Jurkat, Clone E6-1 (cell line): ENCODE results near the gene KCNN4.
"Not testable (repeated sequence)": the region's sequence is repeated elsewhere in the genome, so short reads cannot be mapped to it uniquely, and the experiment has no call there.

Source experiments
- DNase-seq: peaks from one replicate; pipeline ENCODE4 v3.0.0-alpha.2; 2011; ENCODE audit warnings: low read depth, low spot score
- H3K4me3 ChIP-seq: 2 replicates; pipeline ENCODE4 v1.5.1; 2011; ENCODE audit warnings: mild to moderate bottlenecking, low read length, control low read depth, moderate library complexity

The KCNN4 gene

GRCh38 chr19:43778651-43779050, 2.1 kb downstream of the KCNN4 start:
- no peak for DNase-seq
- no peak overlapping the region for H3K4me3 ChIP-seq

GRCh38 chr19:43777163-43777695, 3.5 kb downstream of the KCNN4 start:
- H3K4me3 ChIP-seq, result peak overlapping the region; percentile 9; the same call in 1 of the 2 replicates
- DNase-seq, result peak; percentile 85

DNA sequence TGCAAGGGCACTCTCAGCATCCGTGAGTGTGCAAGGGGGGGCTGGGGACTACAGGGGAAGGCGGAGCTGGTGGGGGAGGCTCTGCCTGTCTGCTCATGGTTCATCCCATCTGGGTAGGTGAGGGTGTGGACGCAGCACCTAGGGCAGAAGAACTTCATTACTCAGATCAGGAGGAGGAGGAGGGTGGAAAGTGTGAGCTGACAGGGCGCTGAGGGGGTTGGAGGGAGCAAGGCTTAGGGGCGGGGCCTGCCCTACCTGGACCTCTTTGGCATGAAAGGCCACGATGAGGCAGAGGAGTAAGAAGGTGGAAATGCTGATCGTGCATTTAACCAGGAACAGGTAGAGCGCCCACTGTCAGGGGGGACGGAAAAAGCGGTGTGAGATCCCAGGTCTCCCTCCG, 4.5 kb downstream of the KCNN4 start:
- DNase-seq, result no peak
- no peak overlapping the region for H3K4me3 ChIP-seq

- H3K4me3 ChIP-seq, result no peak overlapping the region
- DNase-seq, result no peak
Observed at GRCh38 chr19:43775299-43775890, 5.4 kb downstream of the KCNN4 start.

DNA sequence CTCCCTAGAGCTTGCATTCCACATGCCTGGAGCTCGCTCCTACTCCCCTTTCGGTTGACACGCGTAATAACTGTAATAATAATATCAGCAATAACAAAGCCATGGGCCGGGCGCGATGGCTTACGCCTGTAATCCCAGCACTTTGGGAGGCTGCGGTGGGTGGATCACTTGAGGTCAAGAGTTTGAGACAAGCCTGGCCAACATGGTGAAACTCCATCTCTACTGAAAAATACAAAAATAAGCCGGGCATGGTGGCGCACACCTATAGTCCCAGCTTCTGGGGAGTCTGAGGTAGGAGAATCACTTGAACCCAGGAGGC, 5.9 kb downstream of the KCNN4 start:
- H3K4me3 ChIP-seq, DNase-seq: not testable (repeated sequence)

- DNase-seq, result no peak
- no peak overlapping the region for H3K4me3 ChIP-seq
Observed at GRCh38 chr19:43774103-43774939, 6.5 kb downstream of the KCNN4 start.

DNA sequence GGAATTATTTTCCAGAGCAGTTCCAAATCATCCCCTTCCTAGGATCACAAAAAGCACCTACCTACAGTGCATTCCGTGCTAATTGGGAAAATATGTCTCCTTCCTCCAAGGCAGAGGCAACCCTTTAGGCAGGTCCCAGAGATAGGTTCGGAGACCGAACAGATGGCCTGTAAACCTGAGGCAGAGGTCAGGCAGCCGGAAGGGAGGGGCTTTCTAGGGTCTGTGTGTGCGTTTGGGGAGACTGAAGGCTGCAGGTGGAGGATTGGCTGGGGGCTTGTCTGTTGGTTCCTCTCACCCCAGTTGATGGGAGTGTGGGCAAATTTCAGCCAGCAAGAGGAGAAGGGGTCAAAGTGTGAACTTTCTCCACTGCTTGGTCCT, 7.1 kb downstream of the KCNN4 start:
- DNase-seq, result no peak
- H3K4me3 ChIP-seq, result no peak overlapping the region

DNA sequence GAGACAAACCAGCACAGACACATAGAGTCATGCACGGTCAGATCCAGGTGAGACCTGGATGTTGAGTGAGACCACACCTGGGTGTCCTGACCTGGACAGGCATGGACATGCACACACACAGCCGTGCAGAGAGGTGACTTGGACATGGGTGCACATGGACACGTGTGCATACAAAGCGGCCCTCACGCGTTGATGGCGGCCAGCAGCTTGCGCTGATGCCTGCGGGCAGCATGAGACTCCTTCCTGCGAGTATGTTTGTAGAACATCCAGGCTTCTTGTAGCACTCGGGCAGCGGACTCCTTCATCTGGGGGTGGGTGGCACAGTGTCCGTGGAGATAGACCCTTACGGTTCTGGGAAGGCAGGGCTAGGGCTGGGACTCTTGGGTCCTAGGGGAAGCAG, 11.5 kb downstream of the KCNN4 start:
- no peak for DNase-seq
- no peak overlapping the region for H3K4me3 ChIP-seq

- no peak for DNase-seq
- H3K4me3 ChIP-seq, result no peak overlapping the region
Observed at GRCh38 chr19:43768273-43769050, 12.3 kb downstream of the KCNN4 start.

- no peak for DNase-seq
- no peak overlapping the region for H3K4me3 ChIP-seq
Observed at GRCh38 chr19:43767818-43768217, 13.0 kb downstream of the KCNN4 start.

DNA sequence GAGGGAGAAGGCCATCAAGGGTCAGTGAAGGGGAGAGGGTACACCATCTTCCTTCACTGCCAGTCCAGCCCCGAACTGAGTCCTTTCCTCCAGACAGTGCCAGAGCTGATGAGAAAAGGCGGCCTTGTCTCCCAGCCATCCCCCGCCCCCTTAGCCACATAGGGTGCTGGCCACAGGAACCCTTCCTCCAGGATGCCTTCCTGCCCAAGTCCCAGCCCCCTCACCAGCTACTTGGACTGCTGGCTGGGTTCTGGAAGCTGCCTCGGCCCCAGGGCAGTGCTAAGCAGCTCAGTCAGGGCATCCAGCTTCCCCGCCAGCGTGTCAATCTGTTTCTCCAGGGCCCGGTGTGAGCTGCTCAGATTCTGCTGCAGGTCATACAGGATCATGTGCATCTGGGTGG, 13.5 kb downstream of the KCNN4 start:
- H3K4me3 ChIP-seq, result no peak overlapping the region
- no peak for DNase-seq

- DNase-seq, result no peak
- no peak overlapping the region for H3K4me3 ChIP-seq
Observed at GRCh38 chr19:43766755-43767043, 14.1 kb downstream of the KCNN4 start.

GRCh38 chr19:43765109-43765876, 15.5 kb downstream of the KCNN4 start:
- H3K4me3 ChIP-seq, result no peak overlapping the region
- DNase-seq, result no peak

DNA sequence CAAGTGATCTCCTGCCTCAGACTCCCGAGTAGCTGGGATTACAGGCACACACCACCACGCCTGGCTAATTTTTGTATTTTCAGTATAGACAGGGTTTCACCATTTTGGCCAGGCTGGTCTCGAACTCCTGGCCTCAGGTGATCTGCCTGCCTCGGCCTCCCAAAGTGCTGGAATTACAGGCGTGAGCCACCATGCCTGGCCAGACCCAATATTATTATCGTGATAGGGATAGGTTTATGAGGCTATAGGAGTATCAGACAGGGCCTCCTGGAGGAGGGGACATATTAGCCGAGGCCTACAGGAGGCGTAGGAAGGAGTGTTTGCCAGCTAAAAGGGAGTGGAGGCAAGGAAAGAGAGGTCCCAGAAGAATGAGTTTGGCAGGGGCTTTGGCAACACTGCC, 16.1 kb downstream of the KCNN4 start:
- not testable (repeated sequence) for H3K4me3 ChIP-seq, DNase-seq

DNA sequence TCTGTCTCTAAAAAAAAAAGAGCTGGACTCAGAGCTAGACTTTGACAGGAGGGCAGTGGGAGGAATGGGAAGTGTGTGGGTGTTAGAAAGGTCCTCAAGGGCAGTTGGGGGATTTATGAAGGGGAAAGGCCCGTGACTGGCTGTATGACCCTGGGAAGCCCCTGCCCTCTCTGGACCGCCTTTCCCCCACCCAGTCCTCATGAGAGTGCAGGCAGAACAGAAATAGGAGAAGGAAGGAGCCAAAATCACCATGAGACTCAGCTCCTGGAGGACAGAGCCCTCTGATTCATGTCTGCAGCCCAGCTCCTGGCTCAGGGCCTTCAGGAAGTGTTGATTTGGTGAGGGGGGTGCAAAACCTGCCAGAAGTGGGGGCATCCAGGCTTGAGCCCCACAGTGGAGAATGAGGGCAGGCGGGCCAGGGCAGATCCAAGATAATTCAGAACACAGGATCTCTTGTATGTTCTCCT, 17.3 kb downstream of the KCNN4 start:
- no peak for DNase-seq
- H3K4me3 ChIP-seq, result no peak overlapping the region

DNA sequence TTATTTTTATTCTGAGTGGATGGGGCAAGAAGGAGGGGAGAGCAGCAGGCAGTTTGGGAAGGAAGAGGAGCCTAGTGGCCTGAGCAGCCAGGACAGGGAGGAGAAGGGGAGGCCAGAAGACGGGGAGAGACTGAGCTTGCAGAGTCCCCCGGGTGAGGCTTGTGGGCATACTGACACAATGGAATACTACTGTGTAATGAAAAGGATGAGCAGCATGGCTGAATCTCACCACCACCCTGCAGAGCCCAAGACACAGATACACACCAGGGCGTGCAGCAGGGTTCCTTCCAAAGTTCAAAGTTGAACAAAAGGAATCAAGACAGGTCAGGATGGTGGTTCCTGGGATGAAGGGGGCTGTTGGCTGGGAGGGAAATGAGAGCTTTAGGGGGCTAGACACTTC, 18.0 kb downstream of the KCNN4 start:
- no peak overlapping the region for H3K4me3 ChIP-seq

DNA sequence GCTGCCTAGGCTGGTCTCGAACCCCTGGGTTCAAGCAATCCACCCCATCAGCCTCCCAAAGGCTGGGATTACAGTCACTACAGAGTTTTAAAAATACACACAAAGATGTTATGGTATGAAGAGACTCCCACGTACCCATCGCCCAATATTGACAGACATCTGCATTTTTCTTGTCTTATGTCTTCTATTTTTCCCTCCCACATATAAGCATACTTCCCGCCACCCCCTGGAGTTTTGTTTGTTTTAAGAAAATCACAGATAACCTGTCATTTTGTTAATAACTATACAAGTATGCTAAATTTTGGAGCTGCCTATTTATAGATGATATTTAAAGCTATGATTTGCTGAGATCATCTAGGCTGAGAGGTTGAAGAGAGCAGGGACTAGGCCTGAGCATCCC, 19.8 kb downstream of the KCNN4 start:
- no peak overlapping the region for H3K4me3 ChIP-seq
- no peak for DNase-seq

More for the DNA sequence above, 18.0 kb downstream of the KCNN4 start:
- no peak for DNase-seq

DNA sequence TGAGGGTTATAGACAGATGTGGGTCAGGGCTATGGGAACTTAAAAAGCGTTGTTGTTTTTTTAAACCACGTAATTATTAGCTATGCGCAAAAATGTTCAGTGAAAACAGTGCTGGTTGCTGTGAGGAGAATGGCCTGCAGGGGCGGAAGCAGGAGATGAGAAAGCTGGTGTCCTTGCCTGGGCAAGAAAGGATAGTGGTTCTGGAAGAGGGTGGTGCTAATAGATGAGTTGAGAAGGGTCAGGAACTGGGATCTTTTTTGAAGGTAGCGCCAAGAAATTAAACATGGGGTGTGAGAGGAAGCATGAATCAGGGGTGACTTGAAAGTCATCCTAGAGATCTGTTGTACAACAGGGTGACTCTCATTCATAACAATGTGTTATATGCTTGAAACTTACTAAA, 21.3 kb downstream of the KCNN4 start:
- H3K4me3 ChIP-seq, result no peak overlapping the region
- no peak for DNase-seq

- DNase-seq, result peak; percentile 75
- peak overlapping the region; percentile 97 for H3K4me3 ChIP-seq
Observed at GRCh38 chr19:43755256-43755801, 25.4 kb downstream of the KCNN4 start.
